HG03280 (cell line): ENCODE measurements around the gene UBE2M.
"Not testable (repeated sequence)": the region's sequence is repeated elsewhere in the genome, so short reads cannot be mapped to it uniquely, and the experiment has no call there.

ENCODE experiments used
- ATAC-seq: cut with Tn5 transposase; IDR thresholded peaks from one replicate; pipeline ENCODE4 v1.9.1; 2021; ENCODE audit warnings: mild to moderate bottlenecking, moderate library complexity; ENCODE audit not compliant: unreplicated experiment

UBE2M gene

DNA sequence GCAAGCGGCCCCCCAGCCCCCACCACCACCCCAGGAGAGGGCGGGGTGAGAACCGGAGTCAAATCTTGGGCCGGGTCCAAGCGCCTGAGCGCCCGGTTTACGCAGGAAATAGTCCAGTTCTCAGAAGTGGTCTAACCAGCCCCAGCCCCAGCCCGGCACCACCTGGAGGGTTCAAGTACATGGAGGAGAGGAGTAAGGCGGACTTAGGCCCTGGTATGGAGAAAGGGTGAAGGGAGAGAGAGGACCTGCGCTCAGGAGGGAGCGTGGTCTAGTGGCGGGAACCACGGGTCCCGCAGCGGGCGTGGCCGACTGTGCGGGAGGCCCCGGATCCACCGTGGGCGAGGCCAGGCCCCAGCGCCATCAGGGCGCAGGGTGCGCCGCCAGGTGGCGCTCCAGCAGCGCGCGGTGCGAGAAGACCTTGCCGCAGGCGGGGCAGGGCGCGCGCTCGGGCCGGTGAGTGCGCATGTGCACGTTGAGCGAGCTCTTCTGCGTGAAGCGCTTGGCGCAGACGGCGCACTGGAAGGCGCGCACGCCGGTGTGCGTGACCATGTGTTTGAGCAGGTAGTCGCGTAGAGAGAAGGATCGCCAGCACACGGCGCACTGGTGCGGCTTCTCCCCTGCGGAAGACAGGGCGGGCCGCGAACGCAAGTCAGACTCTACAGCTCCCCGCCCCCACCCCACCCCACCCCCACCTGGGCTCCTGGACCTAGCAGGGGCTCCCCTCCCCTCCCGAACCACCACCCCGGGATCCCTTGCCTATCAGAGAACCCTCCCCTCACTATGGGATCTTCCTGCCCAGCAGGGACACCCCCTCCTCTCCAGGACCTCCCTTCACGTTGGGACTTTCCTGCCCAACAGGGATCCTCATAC is 44.5 kb downstream of the UBE2M start:
- ATAC-seq, result peak; percentile 81

DNA sequence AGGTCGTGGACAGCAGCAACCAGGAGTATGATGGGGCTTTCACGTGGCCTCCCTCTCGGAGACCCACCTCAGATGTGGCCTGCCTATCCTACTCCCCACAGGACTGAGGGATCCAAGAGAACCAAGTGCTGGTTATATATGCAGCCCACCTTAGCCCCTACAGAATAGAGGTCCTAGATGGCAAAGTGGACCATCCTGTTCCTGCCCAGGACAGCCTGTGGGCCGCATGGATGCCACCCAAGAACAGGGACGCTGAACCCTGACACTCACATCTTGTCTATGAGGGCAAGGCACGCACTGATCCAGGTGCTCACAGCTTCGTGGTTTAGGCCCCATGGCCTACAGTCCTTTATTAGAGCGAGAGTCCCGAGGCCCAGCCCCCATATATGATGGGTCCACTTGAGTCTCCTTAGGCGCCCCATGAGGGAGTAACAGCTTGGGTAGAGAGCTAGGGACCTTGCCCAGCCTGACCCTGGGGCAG is 45.2 kb downstream of the UBE2M start:
- ATAC-seq, result no peak

DNA sequence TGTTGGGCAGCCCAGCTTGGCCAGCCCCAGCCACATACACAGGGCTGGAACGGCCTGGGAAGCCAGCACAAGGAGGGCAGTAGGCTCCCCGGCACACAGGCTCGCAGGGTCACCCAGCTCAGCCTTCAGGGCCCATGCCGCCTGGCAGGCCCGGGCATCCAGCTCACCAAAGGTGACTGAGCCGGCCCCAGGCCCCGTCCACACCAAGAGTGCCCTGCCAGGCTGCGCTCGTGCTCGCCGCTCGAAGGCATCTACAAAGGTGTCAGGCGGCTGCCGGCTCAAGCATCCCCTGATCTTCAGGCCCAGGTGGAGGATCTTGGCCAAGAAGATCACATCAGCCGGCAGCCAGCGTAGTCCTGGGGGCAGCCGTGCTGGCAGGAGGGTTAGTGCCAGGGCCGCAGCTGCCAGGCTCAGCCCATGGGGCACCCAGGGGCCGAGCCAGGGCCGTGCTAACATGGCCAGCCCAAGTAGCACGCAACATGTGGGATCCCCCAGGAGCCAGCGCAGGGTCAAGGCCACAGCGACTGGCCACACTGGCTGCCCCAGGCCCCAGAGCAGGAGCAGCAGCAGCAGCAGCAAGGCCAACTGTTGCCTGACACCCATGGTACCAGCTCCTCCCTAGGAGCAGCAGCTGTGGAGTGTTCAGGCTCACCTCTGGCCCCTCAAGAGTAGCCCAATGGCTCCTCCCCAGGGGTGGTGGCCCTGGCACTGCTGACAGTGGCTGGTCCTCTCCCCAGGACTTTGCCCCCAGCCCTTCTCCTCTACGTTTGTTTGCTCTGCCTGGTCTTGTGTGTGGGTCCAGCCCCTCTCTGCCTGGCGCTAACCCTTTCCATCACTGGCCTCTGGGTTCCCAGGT is 46.8 kb downstream of the UBE2M start, which contains the start of gene SLC27A5:
Gene SLC27A5, minus strand, starts transcription at position 640 of the 856 bp plus-strand sequence. Its CDS starts 37 bp downstream, at position 603.
- no peak for ATAC-seq

DNA sequence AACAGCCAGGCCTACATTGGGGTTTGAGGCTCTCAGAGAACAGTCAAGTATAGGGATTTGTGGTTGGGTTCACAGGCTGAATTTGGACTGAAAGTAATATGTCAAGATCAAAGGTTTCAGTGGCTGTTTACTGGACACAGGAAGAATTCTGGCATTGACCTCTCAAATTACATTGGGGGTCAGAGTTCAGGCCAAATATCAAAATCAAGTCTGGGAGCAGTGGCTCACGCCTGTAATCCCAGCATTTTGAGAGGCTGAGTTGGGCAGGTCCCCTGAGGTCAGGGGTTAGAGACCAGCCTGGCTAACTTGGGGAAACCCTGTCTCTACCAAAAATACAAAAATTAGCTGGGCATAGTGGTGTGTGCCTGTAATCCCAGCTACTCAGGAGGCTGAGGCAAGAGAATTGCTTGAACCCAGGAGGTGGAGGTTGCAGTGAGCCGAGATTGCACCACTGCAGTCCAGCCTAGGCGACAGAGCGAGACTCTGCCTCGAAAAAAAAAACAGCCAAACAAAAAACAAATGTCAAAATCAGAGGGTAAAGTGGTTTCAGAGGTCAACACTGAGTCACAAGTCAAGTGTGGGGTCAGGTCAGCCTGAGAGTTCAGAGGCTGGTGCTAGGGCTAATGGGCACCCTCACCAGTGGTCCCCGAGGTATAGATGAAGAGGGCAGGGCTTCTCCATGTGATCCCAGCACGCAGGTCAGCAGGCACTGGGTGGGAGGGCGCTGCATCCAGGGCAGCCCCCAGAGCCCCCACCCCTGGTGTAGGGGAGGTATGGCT is 48.1 kb downstream of the UBE2M start:
- no peak for ATAC-seq

DNA sequence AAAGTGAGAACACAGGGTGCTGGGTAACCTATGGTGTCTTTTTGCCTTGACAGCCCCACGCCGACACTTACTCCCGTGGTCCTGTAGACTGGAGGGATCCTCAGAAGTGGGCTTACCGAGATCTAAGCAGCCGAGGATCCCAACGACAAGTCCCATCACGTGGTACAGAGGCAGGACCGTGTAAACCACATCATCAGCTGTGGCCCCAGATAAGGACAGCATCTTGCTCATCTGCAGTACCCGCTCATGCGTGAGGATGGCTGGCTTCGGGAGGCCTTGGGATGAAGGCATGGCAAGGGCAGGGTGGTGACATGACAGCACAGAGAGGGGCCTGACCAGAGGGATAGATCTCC is 48.7 kb downstream of the UBE2M start:
- no peak for ATAC-seq

DNA sequence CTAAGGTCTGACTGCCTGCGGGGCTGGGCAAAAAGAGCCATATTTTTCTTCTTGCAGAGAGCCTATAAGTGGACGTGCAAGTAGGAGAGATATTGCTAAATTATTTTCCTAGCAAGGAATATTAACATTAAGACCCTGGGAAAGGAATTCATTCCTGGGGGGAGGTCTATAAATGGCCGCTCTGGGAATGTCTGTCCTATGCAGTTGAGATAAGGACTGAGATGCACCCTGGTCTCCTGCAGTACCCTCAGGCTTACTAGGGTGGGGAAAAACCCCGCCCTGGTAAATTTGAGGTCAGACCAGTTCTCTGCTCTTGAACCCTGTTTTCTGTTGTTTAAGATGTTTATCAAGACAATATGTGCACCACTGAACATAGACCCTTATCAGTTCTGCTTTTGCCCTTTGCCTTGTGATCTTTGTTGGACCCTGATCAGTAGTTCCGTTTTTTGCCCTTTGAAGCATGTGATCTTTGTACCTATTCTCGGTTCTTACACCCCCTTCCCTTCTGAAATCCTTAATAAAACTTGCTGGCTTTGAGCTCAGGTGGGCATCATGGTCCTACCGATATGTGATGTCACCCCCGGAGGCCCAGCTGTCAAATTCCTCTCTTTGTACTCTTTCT is 50.7 kb downstream of the UBE2M start:
- ATAC-seq, result not testable (repeated sequence)
